Measurements from ENCODE around the gene FAM124B. TPM values are rescaled to one million over a fixed set of nuclear protein-coding genes. Genes with fewer than 3 reads are reported as not detected.

The FAM124B gene
- total and polyA plus RNA-seq, 2 of the 8 experiments (the other 6 are each of a cell fraction or from before 2014, with no cell fraction given), result 2.1 to 2.6 TPM

- no peak overlapping the region for H3K18ac ChIP-seq (ENCODE audit: extremely low read depth, low read length)
- no peak overlapping the region for H2AFZ ChIP-seq (ENCODE audit: low read length)
- POLR2A ChIA-PET (ENCODE audit: partially characterized antibody), result interaction anchor here (2.1 kb wide), 1 partner anchor 12 kb away, joined by 6 read pairs; no protein-coding TSS in a partner anchor
- no peaks in the 10 kb centered on the region for H3K23me2 ChIP-seq (ENCODE audit: low read depth, low read length)
- H2AK5ac ChIP-seq (ENCODE audit: low read depth, low read length), result no peak overlapping the region
- H3K4ac ChIP-seq (replicated peaks; ENCODE audit: insufficient read length, low read depth, low read length), result no peak overlapping the region
- no peak overlapping the region for H3K56ac ChIP-seq (replicated peaks; ENCODE audit: insufficient read length, low read depth, low read length)
- H4K91ac ChIP-seq (replicated peaks; ENCODE audit: insufficient read length, low read length), result no peak overlapping the region
- H3K79me1 ChIP-seq (ENCODE audit: low read depth, low read length), result no peaks in the 10 kb centered on the region
- H2BK120ac ChIP-seq (replicated peaks; ENCODE audit: low read depth, low read length), result no peak overlapping the region
- H3K4me2 ChIP-seq (ENCODE audit: insufficient read depth in 1 of 2, low read depth in 2 of 2, low read length in 2 of 2), result no peak overlapping the region
- no peaks in the 10 kb centered on the region for H3K36me3 ChIP-seq (ENCODE audit: control insufficient read depth in 2 of 4, insufficient read depth in 4 of 4, low read length in 3 of 4)
- H2BK12ac ChIP-seq (ENCODE audit: low read depth, low read length), result 0 out of 2 replicates have a peak overlapping the region, but pooled peaks have one; percentile 50
- no peak overlapping the region for H3K4me3 ChIP-seq (ENCODE audit: extremely low read depth in 1 of 4, insufficient read depth in 2 of 4, low read depth in 3 of 4, low read length in 4 of 4)
- FAIRE-seq, result no peak
- H3K4me1 ChIP-seq (replicated peaks in 1 of 4; ENCODE audit: control insufficient read depth in 3 of 4, insufficient read depth in 4 of 4, low read length in 3 of 4), result peaks cover 0 to 4% (median 0%) of the 10 kb centered on the region in 4 experiments; a peak in 1 of 7 replicates
- H3K79me2 ChIP-seq (ENCODE audit: control insufficient read depth in 1 of 2, insufficient read depth in 2 of 2, low read length in 2 of 2), result no peaks in the 10 kb centered on the region
- CTCF ChIA-PET (ENCODE audit: partially characterized antibody), result interaction anchor here (1.2 to 1.6 kb wide), 2 partner anchors 31 to 286 kb away, joined by 3 to 10 read pairs; no protein-coding TSS in a partner anchor
- H2BK5ac ChIP-seq (ENCODE audit: low read depth, low read length), result no peak overlapping the region
- 0 out of 4 replicates have a peak, but pooled peaks cover 0 to 2% of the 10 kb centered on the region in 2 experiments for H3K9me3 ChIP-seq (ENCODE audit: insufficient read depth in 2 of 2, low read depth in 1 of 2, low read length in 1 of 2)
- no peak overlapping the region for H3K14ac ChIP-seq (ENCODE audit: insufficient read length)
- H2BK20ac ChIP-seq (ENCODE audit: low read length), result no peak overlapping the region
- WGBS, 2 experiments (ENCODE audit: extremely low coverage in 1 of 2, insufficient coverage in 1 of 2, insufficient read length in 1 of 2, insufficient replicate concordance in 2 of 2, low coverage in 1 of 2, low lambda C conversion rate in 2 of 2, missing lambda C conversion rate in 1 of 2), result 86% methylated on average over 4 of the region's 4 CpGs; no CpG with 5 or more reads in 1 of the 2 experiments
- no peak overlapping the region for H4K8ac ChIP-seq (ENCODE audit: extremely low read depth, insufficient read depth, low read length)
- H4K20me1 ChIP-seq (replicated peaks in 1 of 2; ENCODE audit: control insufficient read depth in 1 of 2, insufficient read depth in 2 of 2, low read length in 2 of 2), result no peaks in the 10 kb centered on the region
- H4K5ac ChIP-seq (ENCODE audit: insufficient read length, low read depth, low read length), result no peak overlapping the region
- no peak overlapping the region for H2BK15ac ChIP-seq (ENCODE audit: low read length)
- H3K9ac ChIP-seq (replicated peaks in 1 of 4; ENCODE audit: extremely low read depth in 1 of 4, low read depth in 3 of 4, low read length in 3 of 4), result no peak overlapping the region
- H3K23ac ChIP-seq (ENCODE audit: insufficient read length), result no peak overlapping the region
- DNase-seq (ENCODE audit: low read depth in 1 of 2, low spot score in 2 of 2), result no peak
- no peaks in the 10 kb centered on the region for H3K27me3 ChIP-seq (replicated peaks in 1 of 4; ENCODE audit: control insufficient read depth in 3 of 4, extremely low read depth in 1 of 4, insufficient read depth in 3 of 4, low read length in 3 of 4)
- no peak overlapping the region for H3K27ac ChIP-seq (ENCODE audit: low read depth, low read length)
- TF ChIP-seq E2F6 (IDR thresholded peaks at IDR 0.05) (no peak), MAFK (IDR thresholded peaks at IDR 0.05; ENCODE audit: low read depth, low read length) (no peak), ASH2L (IDR thresholded peaks at IDR 0.05; ENCODE audit: low read length) (no peak), USF2 (IDR thresholded peaks at IDR 0.05; ENCODE audit: low read length) (no peak), ATF3 (IDR thresholded peaks at IDR 0.05; ENCODE audit: insufficient read depth, low read depth, low read length) (no peak), CTBP2 (IDR thresholded peaks at IDR 0.05; ENCODE audit: borderline replicate concordance, insufficient read depth, insufficient read length, low read length) (no peak), BRCA1 (IDR thresholded peaks at IDR 0.05; ENCODE audit: low read depth, low read length) (no peak), TEAD4 (IDR thresholded peaks at IDR 0.05; ENCODE audit: low read depth, low read length) (no peak), NANOG (IDR thresholded peaks at IDR 0.05; ENCODE audit: insufficient read depth, low read depth, low read length, poor library complexity, severe bottlenecking) (no peak), SIN3A (conservative IDR thresholded peaks at IDR 0.05 in 1 of 2, IDR thresholded peaks at IDR 0.05 in 1 of 2; ENCODE audit: low read depth in 1 of 2, low read length in 2 of 2) (no peak), EZH2 (IDR thresholded peaks at IDR 0.05; ENCODE audit: low read depth, low read length, severe bottlenecking) (no peak)
Measured at GRCh38 chr2:224417947-224418346, 16.0 kb upstream of the FAM124B start.

All from H1 (cell line).